Naive B cell (primary cell): ENCODE measurements around the gene ZNF672. TPM values are rescaled to one million over a fixed set of nuclear protein-coding genes. Genes with fewer than 3 reads are reported as not detected.

Experiments
- ATAC-seq, 2 donors: fragments of 150-1000 bp; cut with Tn5 transposase; 2 replicates each; pipeline ENCODE4 v1.10.0; 2021; ENCODE audit warnings: low read depth in 2 of 2, mild to moderate bottlenecking in 2 of 2, moderate library complexity in 2 of 2
- DNase-seq: peaks from one replicate; pipeline ENCODE4 v3.0.0; 2022
- H3K27ac Mint-ChIP-seq, 6 donors: one replicate each; pipeline ENCODE4 v1.8.0; 2020 to 2022; ENCODE audit warnings: mild to moderate bottlenecking in 6 of 6, mixed read lengths in 6 of 6, moderate library complexity in 5 of 6, inconsistent platforms in 2 of 6
- H3K27me3 Mint-ChIP-seq, 3 donors: one replicate each; pipeline ENCODE4 v1.8.0; 2021 to 2022; ENCODE audit warnings: mixed read lengths in 3 of 3, mild to moderate bottlenecking in 1 of 3
- H3K36me3 Mint-ChIP-seq, 2 donors: one replicate each; pipeline ENCODE4 v1.8.0; 2020 to 2022; ENCODE audit warnings: mixed read lengths in 2 of 2, inconsistent platforms in 1 of 2, mild to moderate bottlenecking in 1 of 2
- H3K4me1 Mint-ChIP-seq, 3 donors: one replicate each; pipeline ENCODE4 v1.8.0; 2020 to 2022; ENCODE audit warnings: mixed read lengths in 3 of 3, inconsistent platforms in 1 of 3, mild to moderate bottlenecking in 1 of 3, moderate library complexity in 1 of 3
- H3K4me3 Mint-ChIP-seq, 8 donors: one replicate each; pipeline ENCODE4 v1.8.0; 2020 to 2022; ENCODE audit warnings: mild to moderate bottlenecking in 8 of 8, mixed read lengths in 8 of 8, moderate library complexity in 8 of 8, inconsistent platforms in 2 of 8
- H3K9me3 Mint-ChIP-seq, 7 donors: one replicate each; pipeline ENCODE4 v1.8.0; 2020 to 2022; ENCODE audit warnings: mixed read lengths in 7 of 7, mild to moderate bottlenecking in 5 of 7, inconsistent platforms in 2 of 7, moderate library complexity in 1 of 7
- polyA plus RNA-seq, 6 donors: library from polyadenylated mRNA; unstranded; fragments of 300-500 nt; fragmentation: Illumina TruSeq; gene quantifications; one replicate each; pipeline ENCODE4 v1.2.3, GENCODE V29; 2021; ENCODE audit warnings: low read depth in 6 of 6

Gene ZNF672
- polyA plus RNA-seq, 6 donors from 2014 or later: 31.7 to 61.5 (median 41.1) TPM

- no peaks in the 10 kb centered on the region for H3K9me3 Mint-ChIP-seq
- peak overlapping the region in 3 of 6 donors; percentile 26 to 68 (median 27) for H3K27ac Mint-ChIP-seq
- no peak for DNase-seq
- ATAC-seq: no peak
- H3K36me3 Mint-ChIP-seq: no peaks in the 10 kb centered on the region
- no peaks in the 10 kb centered on the region for H3K27me3 Mint-ChIP-seq
- peak overlapping the region in 3 of 8 donors; percentile 53 to 84 (median 56) for H3K4me3 Mint-ChIP-seq
- peaks cover 34 to 45% (median 37%) of the 10 kb centered on the region in 3 donors for H3K4me1 Mint-ChIP-seq
Measured at GRCh38 chr1:248856176-248856575, 18.2 kb downstream of the ZNF672 start.

DNA sequence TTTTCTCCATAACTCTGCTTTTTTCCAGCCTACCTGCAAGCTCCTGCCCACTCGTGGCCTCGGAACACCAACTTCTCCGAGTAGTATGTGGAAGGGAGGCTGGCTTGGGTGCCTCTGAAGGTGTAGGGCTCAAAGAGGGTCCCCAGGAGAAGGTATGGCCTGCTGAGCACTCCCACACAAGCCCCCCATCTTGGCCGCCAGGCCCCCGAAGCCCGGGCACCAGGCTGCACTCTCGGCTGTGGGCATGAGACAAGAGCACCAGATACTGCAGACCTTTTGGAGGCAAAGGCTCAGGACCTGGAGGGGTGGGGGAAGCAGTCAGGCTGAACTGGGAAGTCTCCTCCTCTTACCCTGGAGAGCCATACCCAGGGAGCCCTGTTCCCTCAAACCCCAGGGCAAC, 19.2 kb downstream of the ZNF672 start:
- Mint-ChIP-seq H3K27ac (peak overlapping the region in 2 of 6 donors; percentile 86 to 94), H3K9me3 (no peaks in the 10 kb centered on the region), H3K4me3 (peak overlapping the region in 7 of 8 donors; percentile 82 to 98 (median 93)), H3K4me1 (peaks cover 34 to 48% (median 38%) of the 10 kb centered on the region in 3 donors), H3K36me3 (no peaks in the 10 kb centered on the region), H3K27me3 (no peaks in the 10 kb centered on the region)
- DNase-seq (no peak), ATAC-seq (no peak)

- no peaks in the 10 kb centered on the region for H3K36me3 Mint-ChIP-seq
- peak overlapping the region; percentile 82 to 98 (median 94) for H3K4me3 Mint-ChIP-seq
- H3K27me3 Mint-ChIP-seq: no peaks in the 10 kb centered on the region
- ATAC-seq (no peak), DNase-seq (no peak)
- H3K9me3 Mint-ChIP-seq: no peaks in the 10 kb centered on the region
- peak overlapping the region in 3 of 6 donors; percentile 67 to 94 (median 90) for H3K27ac Mint-ChIP-seq
- H3K4me1 Mint-ChIP-seq: peaks cover 39 to 53% (median 43%) of the 10 kb centered on the region in 3 donors
Measured at GRCh38 chr1:248857749-248858095, 19.7 kb downstream of the ZNF672 start.

DNA sequence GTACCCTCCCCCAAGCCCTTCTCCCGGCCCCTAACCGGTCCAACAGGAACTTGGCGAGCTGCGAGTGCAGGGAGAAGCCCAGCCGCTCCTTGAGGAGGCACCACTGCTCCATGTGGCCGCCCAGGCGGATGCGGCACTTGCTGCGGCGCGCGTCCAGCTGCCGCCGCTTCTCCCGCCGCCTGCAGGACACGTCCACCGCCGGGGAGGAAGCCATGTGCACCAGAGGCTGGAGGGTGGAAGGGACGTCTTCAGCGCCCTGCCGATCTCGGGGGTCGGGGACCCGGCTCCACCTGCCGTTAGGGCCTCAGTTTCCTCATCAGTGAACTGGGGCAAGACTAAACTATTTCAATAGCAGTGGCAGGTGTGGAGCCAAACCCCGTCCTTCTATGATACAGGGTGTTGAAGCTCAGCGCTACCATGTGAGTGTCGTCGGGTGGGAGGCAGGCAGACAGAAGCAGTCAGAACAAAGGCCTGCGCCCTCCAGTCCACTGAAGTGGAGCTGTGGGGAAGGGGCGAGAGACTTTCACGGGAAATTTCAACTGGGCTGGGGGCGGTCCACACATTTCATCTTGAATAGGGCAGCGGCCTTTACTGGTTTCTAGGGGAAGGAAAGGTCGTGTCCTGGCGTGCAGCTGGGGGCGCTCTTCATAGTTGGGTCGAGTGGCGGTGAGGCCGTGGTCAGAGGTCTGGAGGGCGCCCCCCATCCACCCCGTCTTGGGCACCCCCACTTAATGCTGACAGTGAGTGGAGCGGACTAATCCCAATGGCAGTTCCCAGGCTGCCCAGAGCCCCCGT, 20.3 kb downstream of the ZNF672 start:
- H3K36me3 Mint-ChIP-seq: no peaks in the 10 kb centered on the region
- peak overlapping the region; percentile 87 to 99 (median 92) for H3K27ac Mint-ChIP-seq
- no peaks in the 10 kb centered on the region for H3K27me3 Mint-ChIP-seq
- ATAC-seq: peak; percentile 48 to 52
- peak overlapping the region; percentile 82 to 98 (median 94) for H3K4me3 Mint-ChIP-seq
- DNase-seq: no peak
- H3K9me3 Mint-ChIP-seq: no peaks in the 10 kb centered on the region
- peaks cover 44 to 55% (median 47%) of the 10 kb centered on the region in 3 donors for H3K4me1 Mint-ChIP-seq

GRCh38 chr1:248858891-248859889, 21.2 kb downstream of the ZNF672 start, which contains the start of gene ZNF692:
Gene ZNF692 (minus strand): TSS chr1:248859085. CDS start chr1:248858309, 776 bp downstream.
- no peaks in the 10 kb centered on the region for H3K9me3 Mint-ChIP-seq
- peak within 1 kb of the TSS; percentile 90 to 99 (median 96) for H3K27ac Mint-ChIP-seq
- H3K4me3 Mint-ChIP-seq: peak within 1 kb of the TSS; percentile 82 to 98 (median 94)
- peak; percentile 98 for DNase-seq
- peaks cover 51 to 58% (median 54%) of the 10 kb centered on the region in 3 donors for H3K4me1 Mint-ChIP-seq
- no peaks in the 10 kb centered on the region for H3K27me3 Mint-ChIP-seq
- no peaks in the 10 kb centered on the region for H3K36me3 Mint-ChIP-seq
- ATAC-seq: peak; percentile 87

DNA sequence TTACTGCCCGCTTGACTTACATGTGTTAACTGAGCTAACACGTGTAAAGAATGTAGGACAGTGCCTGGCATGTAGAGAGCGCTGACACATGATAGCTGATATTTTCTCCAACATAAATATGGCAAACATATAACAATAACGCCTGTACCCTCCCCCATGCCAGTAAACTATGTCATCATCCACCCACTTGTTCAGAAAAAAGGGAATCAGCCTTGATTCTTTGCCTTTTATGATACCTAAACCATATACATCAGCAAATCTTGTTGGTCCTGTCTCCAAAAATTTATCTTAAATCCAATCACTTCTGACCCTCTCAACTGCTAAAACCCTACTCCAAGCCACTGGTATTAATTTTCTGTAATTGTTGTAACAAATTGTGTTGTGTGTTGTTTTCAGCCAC, 22.0 kb downstream of the ZNF672 start:
- Mint-ChIP-seq H3K36me3 (no peaks in the 10 kb centered on the region), H3K4me1 (peaks cover 50 to 59% (median 57%) of the 10 kb centered on the region in 3 donors)
- no peak for DNase-seq

DNA sequence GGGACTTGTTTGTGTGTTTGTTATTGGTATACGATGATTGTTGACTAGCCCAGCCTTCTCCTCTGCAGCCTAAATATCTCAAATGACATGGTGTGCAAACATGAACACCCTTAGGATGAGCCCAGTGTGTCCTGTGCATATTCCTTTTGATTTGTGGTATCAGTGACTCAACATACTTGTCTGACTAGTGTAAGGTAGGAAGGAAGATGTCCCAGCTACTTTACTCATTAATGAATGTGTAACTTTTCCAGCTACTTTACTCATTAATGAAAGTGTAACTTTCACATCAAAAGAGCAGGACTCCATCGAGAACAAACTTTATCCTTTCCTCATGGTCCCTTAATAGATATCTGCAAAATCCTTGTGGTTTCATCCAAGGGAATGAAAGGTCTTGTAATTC, 23.6 kb downstream of the ZNF672 start:
- Mint-ChIP-seq H3K9me3 (no peaks in the 10 kb centered on the region), H3K4me3 (peak overlapping the region in 4 of 8 donors; percentile 15 to 87 (median 56)), H3K27me3 (no peaks in the 10 kb centered on the region), H3K36me3 (no peaks in the 10 kb centered on the region), H3K4me1 (peaks cover 40 to 52% (median 52%) of the 10 kb centered on the region in 3 donors), H3K27ac (peak overlapping the region in 1 of 6 donors; percentile 91)
- no peak for DNase-seq
- ATAC-seq: no peak

More for the DNA sequence above, 22.0 kb downstream of the ZNF672 start:
- Mint-ChIP-seq H3K27me3 (no peaks in the 10 kb centered on the region), H3K4me3 (peak overlapping the region; percentile 82 to 98 (median 94)), H3K9me3 (no peaks in the 10 kb centered on the region), H3K27ac (peak overlapping the region; percentile 90 to 99 (median 96))
- no peak for ATAC-seq

- Mint-ChIP-seq H3K4me3 (peak overlapping the region; percentile 78 to 96 (median 90)), H3K27me3 (no peaks in the 10 kb centered on the region), H3K9me3 (no peaks in the 10 kb centered on the region), H3K4me1 (peaks cover 38 to 50% (median 42%) of the 10 kb centered on the region in 3 donors), H3K27ac (peak overlapping the region; percentile 21 to 88 (median 76)), H3K36me3 (no peaks in the 10 kb centered on the region)
- no peak for DNase-seq
- no peak for ATAC-seq
Measured at GRCh38 chr1:248862695-248862997, 24.6 kb downstream of the ZNF672 start.

DNA sequence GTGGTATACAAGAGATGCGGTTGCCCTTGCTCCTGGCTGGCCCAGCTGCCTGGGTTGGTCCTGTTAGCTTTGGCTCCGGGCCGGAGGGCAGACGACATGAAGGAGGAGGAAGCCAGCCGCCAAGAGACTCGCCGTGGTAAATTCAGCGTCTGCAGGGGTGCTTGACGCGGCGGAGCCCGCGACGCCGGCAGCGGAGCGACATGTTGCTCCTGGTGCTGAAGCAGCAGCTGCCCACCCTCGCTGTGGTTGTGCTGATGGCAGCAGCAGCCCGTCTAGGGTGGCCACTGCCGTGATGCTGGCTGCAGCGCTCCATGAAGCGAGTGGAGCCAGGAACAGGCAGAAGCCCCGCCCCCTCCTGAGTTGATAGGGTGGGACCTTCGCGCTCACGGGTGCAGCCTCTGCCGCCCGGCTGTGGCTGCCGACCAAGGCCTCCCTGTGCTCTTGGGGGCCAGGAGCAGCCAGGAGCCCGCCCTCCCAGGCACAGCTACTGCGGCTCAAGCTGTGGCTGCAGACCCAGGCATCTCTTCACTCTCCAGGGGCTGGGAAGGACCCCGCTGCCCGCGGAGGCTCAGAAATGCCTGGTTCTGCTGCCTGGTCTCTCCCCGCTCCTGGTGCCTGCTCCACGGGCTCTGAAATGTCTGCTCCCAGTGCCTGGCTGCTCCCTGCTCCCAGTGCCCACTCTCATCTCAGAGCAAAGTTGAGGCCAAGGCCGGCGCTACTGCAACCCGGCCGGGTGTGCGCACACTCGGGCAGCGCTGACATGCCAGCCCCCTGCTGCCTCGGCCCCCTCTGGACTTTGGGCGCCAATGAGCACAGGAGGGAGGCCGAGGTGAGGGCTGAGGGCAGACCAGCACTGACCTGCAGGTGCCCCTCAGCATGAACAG, 25.2 kb downstream of the ZNF672 start:
- Mint-ChIP-seq H3K27me3 (no peaks in the 10 kb centered on the region), H3K36me3 (no peaks in the 10 kb centered on the region), H3K4me1 (peaks cover 36 to 45% (median 39%) of the 10 kb centered on the region in 3 donors), H3K27ac (peak overlapping the region; percentile 21 to 88 (median 76)), H3K9me3 (no peaks in the 10 kb centered on the region), H3K4me3 (peak overlapping the region; percentile 78 to 96 (median 90))
- ATAC-seq (peak; percentile 31 to 33), DNase-seq (peak; percentile 73)

GRCh38 chr1:248871837-248872401, 33.9 kb downstream of the ZNF672 start:
- DNase-seq (no peak), ATAC-seq (no peak)
- Mint-ChIP-seq H3K27ac (peak overlapping the region in 3 of 6 donors; percentile 2 to 44 (median 44)), H3K27me3 (no peaks in the 10 kb centered on the region), H3K36me3 (peaks cover 0 to 10% of the 10 kb centered on the region in 2 donors), H3K4me3 (peak overlapping the region in 6 of 8 donors; percentile 13 to 83 (median 53)), H3K4me1 (peaks cover 18 to 32% (median 20%) of the 10 kb centered on the region in 3 donors), H3K9me3 (peaks cover 0 to 10% (median 0%) of the 10 kb centered on the region in 7 donors)

DNA sequence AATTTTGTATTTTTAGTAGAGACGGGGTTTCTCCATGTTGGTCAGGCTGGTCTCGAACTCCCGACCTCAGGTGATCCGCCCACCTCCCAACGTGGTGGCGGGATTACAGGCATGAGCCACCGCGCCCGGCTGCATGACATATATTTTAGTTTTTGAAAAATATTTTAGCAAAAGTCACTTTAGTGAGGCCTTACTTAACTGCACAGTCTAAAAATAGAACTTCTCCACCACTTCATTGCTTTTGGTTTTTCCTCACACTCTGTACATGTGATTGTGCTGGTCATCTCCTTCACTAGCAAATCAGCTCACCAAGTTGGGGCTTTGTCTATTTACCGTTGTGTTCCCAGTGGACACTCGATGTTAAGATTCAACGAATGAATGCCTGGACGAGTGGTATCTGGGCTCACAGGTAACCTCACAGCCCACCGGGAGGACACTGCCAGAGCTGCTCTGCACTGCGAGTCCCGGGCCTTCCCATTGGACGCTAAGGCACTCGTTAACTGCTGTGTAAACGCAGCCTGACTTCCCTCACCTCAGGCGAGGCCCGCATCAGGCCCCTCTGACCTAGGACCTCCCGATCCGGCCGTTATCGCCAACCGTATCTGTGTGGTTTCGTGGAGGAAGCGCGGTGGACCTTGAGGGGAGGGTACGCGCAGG, 34.9 kb downstream of the ZNF672 start:
- Mint-ChIP-seq H3K4me1 (peaks cover 18 to 32% (median 20%) of the 10 kb centered on the region in 3 donors), H3K27me3 (no peaks in the 10 kb centered on the region), H3K9me3 (peaks cover 0 to 10% (median 0%) of the 10 kb centered on the region in 7 donors), H3K4me3 (peak overlapping the region; percentile 89 to 99 (median 98)), H3K36me3 (peaks cover 0 to 10% of the 10 kb centered on the region in 2 donors), H3K27ac (peak overlapping the region; percentile 97 to 100 (median 99))
- DNase-seq (peak; percentile 30), ATAC-seq (peak; percentile 18 to 22)
